HEK293 (cell line): Measurements from ENCODE around the gene NDUFS7.

Source experiments
- BCL11B ChIP-seq: fragments of 450-650 bp; formaldehyde crosslinking; IDR thresholded peaks from 2 replicates; pipeline ENCODE4 v1.5.1; 2016; ENCODE audit warnings: low read depth, missing biosample characterization, missing genetic modification characterization
- GLIS1 ChIP-seq: fragments of 450-650 bp; formaldehyde crosslinking; IDR thresholded peaks from 2 replicates; pipeline ENCODE4 v1.5.1; 2016; ENCODE audit warnings: missing biosample characterization, missing genetic modification characterization
- HOXC10 ChIP-seq: sonication (generic); formaldehyde crosslinking; IDR thresholded peaks from 2 replicates; pipeline ENCODE4 v1.8.1; 2023; ENCODE audit warnings: mild to moderate bottlenecking, missing genetic modification reagents
- MEIS1 ChIP-seq: sonication (generic); formaldehyde crosslinking; IDR thresholded peaks from 2 replicates; pipeline ENCODE4 v1.8.1; 2022; ENCODE audit warnings: missing genetic modification reagents, mild to moderate bottlenecking, borderline replicate concordance
- MYNN ChIP-seq: fragments of 450-650 bp; formaldehyde crosslinking; IDR thresholded peaks from 2 replicates; pipeline ENCODE4 v1.5.1; 2016; ENCODE audit warnings: missing biosample characterization, missing genetic modification characterization, borderline replicate concordance
- RBAK ChIP-seq: fragments of 450-650 bp; formaldehyde crosslinking; IDR thresholded peaks from 2 replicates; pipeline ENCODE4 v1.5.1; 2016; ENCODE audit warnings: missing biosample characterization, missing genetic modification characterization
- WT1 ChIP-seq: fragments of 450-650 bp; formaldehyde crosslinking; IDR thresholded peaks from 2 replicates; pipeline ENCODE4 v1.5.1; 2016; ENCODE audit warnings: missing biosample characterization, missing genetic modification characterization
- ZBTB20 ChIP-seq: fragments of 450-650 bp; formaldehyde crosslinking; IDR thresholded peaks from 2 replicates; pipeline ENCODE4 v1.5.1; 2016; ENCODE audit warnings: missing biosample characterization, missing genetic modification characterization
- ZNF221 ChIP-seq: fragments of 450-650 bp; formaldehyde crosslinking; IDR thresholded peaks from 2 replicates; pipeline ENCODE4 v1.5.1; 2017; ENCODE audit warnings: missing biosample characterization, missing genetic modification characterization, borderline replicate concordance
- ZNF266 ChIP-seq: fragments of 450-650 bp; formaldehyde crosslinking; IDR thresholded peaks from 2 replicates; pipeline ENCODE4 v1.5.1; 2016; ENCODE audit warnings: missing biosample characterization, missing genetic modification characterization, low read depth
- ZNF335 ChIP-seq: fragments of 450-650 bp; formaldehyde crosslinking; conservative IDR thresholded peaks from 2 replicates; pipeline ENCODE4 v1.5.1; 2016; ENCODE audit warnings: missing biosample characterization, missing genetic modification characterization
- ZNF341 ChIP-seq: fragments of 450-650 bp; formaldehyde crosslinking; IDR thresholded peaks from 2 replicates; pipeline ENCODE4; 2016; ENCODE audit warnings: low read depth, missing biosample characterization, missing genetic modification characterization
- ZNF394 ChIP-seq: fragments of 450-650 bp; formaldehyde crosslinking; IDR thresholded peaks from 2 replicates; pipeline ENCODE4 v1.5.1; 2016; ENCODE audit warnings: missing biosample characterization, missing genetic modification characterization, mild to moderate bottlenecking, moderate library complexity, borderline replicate concordance
- ZNF677 ChIP-seq: fragments of 450-650 bp; IDR thresholded peaks from 2 replicates; pipeline ENCODE4 v1.5.0; 2018; ENCODE audit warnings: missing biosample characterization, mild to moderate bottlenecking, missing genetic modification characterization, moderate library complexity
- ZNF747 ChIP-seq: fragments of 450-650 bp; formaldehyde crosslinking; IDR thresholded peaks from 2 replicates; pipeline ENCODE4 v1.5.1; 2016; ENCODE audit warnings: missing biosample characterization, missing genetic modification characterization
- ZSCAN30 ChIP-seq: fragments of 450-650 bp; IDR thresholded peaks from 2 replicates; pipeline ENCODE4 v1.5.1; 2018; ENCODE audit warnings: missing biosample characterization, mild to moderate bottlenecking, missing genetic modification characterization, moderate library complexity
- TF ChIP-seq, protein P1 (sequence below): fragments of 450-650 bp; formaldehyde crosslinking; IDR thresholded peaks from 2 replicates; pipeline ENCODE4 v1.5.1; 2016; ENCODE audit warnings: missing biosample characterization, missing genetic modification characterization, borderline replicate concordance
- TF ChIP-seq, protein P2 (sequence below): fragments of 450-650 bp; formaldehyde crosslinking; IDR thresholded peaks from 2 replicates; pipeline ENCODE4 v1.5.1; 2016; ENCODE audit warnings: missing biosample characterization, missing genetic modification characterization
- TF ChIP-seq, protein P3 (sequence below): fragments of 450-650 bp; formaldehyde crosslinking; IDR thresholded peaks from 2 replicates; pipeline ENCODE4 v1.5.0; 2017; ENCODE audit warnings: missing biosample characterization, missing genetic modification characterization, borderline replicate concordance
- TF ChIP-seq, protein P4 (sequence below): fragments of 450-650 bp; formaldehyde crosslinking; IDR thresholded peaks from 2 replicates; pipeline ENCODE4 v1.5.1; 2017; ENCODE audit warnings: missing biosample characterization, missing genetic modification characterization
- TF ChIP-seq, protein P5 (sequence below): IDR thresholded peaks from 2 replicates; pipeline ENCODE4 v1.6.1; 2011; ENCODE audit warnings: mild to moderate bottlenecking, low read depth, low read length, borderline replicate concordance
- TF ChIP-seq, protein P6 (sequence below): fragments of 450-650 bp; formaldehyde crosslinking; conservative IDR thresholded peaks from 2 replicates; pipeline ENCODE4 v1.5.1; 2016; ENCODE audit warnings: low read depth, missing biosample characterization, missing genetic modification characterization

Gene NDUFS7

DNA sequence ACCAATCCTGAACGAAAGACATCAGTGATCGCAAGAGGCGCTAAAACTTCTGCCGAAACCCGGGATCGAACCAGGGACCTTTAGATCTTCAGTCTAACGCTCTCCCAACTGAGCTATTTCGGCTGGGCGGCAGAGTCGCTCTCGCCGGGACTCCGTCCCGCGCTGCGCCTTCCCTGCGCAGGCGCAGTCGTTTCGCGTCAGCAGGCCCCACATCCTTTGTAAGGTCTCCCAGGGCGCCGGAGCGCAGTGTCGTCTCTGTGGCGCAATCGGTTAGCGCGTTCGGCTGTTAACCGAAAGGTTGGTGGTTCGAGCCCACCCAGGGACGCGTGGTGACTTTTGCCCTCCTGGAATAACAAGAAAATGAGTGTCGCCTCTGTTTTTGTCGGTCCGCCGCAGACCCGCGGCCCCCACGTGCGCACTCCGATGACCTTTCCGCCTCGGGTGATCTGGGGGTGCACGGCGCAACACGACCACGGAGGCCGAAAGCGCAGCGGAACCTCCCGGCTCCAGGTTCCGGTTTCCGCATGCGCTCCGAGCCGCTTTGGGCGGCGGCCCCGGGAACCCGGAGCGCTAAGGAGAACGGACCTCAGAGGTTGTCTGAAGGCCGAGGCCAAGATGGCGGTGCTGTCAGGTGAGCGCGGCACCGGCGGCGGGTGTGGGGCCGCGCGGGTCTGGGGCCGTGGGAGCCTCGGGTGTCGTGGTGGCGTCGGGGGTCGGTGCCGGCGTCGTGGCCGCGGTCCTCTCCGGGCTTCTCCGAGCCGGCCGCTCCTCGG is at the start of gene NDUFS7 (continued):
- TF ChIP-seq, protein P1, sequence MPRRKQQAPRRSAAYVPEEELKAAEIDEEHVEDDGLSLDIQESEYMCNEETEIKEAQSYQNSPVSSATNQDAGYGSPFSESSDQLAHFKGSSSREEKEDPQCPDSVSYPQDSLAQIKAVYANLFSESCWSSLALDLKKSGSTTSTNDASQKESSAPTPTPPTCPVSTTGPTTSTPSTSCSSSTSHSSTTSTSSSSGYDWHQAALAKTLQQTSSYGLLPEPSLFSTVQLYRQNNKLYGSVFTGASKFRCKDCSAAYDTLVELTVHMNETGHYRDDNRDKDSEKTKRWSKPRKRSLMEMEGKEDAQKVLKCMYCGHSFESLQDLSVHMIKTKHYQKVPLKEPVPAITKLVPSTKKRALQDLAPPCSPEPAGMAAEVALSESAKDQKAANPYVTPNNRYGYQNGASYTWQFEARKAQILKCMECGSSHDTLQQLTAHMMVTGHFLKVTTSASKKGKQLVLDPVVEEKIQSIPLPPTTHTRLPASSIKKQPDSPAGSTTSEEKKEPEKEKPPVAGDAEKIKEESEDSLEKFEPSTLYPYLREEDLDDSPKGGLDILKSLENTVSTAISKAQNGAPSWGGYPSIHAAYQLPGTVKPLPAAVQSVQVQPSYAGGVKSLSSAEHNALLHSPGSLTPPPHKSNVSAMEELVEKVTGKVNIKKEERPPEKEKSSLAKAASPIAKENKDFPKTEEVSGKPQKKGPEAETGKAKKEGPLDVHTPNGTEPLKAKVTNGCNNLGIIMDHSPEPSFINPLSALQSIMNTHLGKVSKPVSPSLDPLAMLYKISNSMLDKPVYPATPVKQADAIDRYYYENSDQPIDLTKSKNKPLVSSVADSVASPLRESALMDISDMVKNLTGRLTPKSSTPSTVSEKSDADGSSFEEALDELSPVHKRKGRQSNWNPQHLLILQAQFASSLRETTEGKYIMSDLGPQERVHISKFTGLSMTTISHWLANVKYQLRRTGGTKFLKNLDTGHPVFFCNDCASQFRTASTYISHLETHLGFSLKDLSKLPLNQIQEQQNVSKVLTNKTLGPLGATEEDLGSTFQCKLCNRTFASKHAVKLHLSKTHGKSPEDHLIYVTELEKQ (tag by site-specific recombination), result peak; percentile 96
- TF ChIP-seq GLIS1 (tag by site-specific recombination) (peak; percentile 87), WT1 (tag by site-specific recombination) (peak; percentile 66), ZNF221 (tag by site-specific recombination) (no peak; the same call in none of the 2 replicates), MYNN (peak; percentile 81; the same call in 1 of the 2 replicates), BCL11B (tag by site-specific recombination) (peak; percentile 98), ZNF266 (tag by site-specific recombination) (peak; percentile 52; the same call in 1 of the 2 replicates), ZBTB20 (tag by site-specific recombination) (peak; percentile 65; the same call in 1 of the 2 replicates), ZNF677 (tag by site-specific recombination) (peak; percentile 76), RBAK (tag by site-specific recombination) (no peak), ZNF747 (peak; percentile 90; the same call in 1 of the 2 replicates), ZNF394 (tag by site-specific recombination) (peak; percentile 95), HOXC10 (CRISPR knock-in tag) (no peak), ZNF335 (tag by site-specific recombination) (peak; percentile 68; the same call in 1 of the 2 replicates), MEIS1 (CRISPR knock-in tag) (no peak), ZSCAN30 (tag by site-specific recombination) (peak; percentile 99), ZNF341 (tag by site-specific recombination) (peak; percentile 40; the same call in 1 of the 2 replicates)
- TF ChIP-seq, protein P2, sequence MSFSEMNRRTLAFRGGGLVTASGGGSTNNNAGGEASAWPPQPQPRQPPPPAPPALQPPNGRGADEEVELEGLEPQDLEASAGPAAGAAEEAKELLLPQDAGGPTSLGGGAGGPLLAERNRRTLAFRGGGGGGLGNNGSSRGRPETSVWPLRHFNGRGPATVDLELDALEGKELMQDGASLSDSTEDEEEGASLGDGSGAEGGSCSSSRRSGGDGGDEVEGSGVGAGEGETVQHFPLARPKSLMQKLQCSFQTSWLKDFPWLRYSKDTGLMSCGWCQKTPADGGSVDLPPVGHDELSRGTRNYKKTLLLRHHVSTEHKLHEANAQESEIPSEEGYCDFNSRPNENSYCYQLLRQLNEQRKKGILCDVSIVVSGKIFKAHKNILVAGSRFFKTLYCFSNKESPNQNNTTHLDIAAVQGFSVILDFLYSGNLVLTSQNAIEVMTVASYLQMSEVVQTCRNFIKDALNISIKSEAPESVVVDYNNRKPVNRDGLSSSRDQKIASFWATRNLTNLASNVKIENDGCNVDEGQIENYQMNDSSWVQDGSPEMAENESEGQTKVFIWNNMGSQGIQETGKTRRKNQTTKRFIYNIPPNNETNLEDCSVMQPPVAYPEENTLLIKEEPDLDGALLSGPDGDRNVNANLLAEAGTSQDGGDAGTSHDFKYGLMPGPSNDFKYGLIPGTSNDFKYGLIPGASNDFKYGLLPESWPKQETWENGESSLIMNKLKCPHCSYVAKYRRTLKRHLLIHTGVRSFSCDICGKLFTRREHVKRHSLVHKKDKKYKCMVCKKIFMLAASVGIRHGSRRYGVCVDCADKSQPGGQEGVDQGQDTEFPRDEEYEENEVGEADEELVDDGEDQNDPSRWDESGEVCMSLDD (tag by site-specific recombination), result peak; percentile 100
- TF ChIP-seq, protein P3, sequence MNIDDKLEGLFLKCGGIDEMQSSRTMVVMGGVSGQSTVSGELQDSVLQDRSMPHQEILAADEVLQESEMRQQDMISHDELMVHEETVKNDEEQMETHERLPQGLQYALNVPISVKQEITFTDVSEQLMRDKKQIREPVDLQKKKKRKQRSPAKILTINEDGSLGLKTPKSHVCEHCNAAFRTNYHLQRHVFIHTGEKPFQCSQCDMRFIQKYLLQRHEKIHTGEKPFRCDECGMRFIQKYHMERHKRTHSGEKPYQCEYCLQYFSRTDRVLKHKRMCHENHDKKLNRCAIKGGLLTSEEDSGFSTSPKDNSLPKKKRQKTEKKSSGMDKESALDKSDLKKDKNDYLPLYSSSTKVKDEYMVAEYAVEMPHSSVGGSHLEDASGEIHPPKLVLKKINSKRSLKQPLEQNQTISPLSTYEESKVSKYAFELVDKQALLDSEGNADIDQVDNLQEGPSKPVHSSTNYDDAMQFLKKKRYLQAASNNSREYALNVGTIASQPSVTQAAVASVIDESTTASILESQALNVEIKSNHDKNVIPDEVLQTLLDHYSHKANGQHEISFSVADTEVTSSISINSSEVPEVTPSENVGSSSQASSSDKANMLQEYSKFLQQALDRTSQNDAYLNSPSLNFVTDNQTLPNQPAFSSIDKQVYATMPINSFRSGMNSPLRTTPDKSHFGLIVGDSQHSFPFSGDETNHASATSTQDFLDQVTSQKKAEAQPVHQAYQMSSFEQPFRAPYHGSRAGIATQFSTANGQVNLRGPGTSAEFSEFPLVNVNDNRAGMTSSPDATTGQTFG (tag by site-specific recombination), result peak; percentile 99
- TF ChIP-seq, protein P4, sequence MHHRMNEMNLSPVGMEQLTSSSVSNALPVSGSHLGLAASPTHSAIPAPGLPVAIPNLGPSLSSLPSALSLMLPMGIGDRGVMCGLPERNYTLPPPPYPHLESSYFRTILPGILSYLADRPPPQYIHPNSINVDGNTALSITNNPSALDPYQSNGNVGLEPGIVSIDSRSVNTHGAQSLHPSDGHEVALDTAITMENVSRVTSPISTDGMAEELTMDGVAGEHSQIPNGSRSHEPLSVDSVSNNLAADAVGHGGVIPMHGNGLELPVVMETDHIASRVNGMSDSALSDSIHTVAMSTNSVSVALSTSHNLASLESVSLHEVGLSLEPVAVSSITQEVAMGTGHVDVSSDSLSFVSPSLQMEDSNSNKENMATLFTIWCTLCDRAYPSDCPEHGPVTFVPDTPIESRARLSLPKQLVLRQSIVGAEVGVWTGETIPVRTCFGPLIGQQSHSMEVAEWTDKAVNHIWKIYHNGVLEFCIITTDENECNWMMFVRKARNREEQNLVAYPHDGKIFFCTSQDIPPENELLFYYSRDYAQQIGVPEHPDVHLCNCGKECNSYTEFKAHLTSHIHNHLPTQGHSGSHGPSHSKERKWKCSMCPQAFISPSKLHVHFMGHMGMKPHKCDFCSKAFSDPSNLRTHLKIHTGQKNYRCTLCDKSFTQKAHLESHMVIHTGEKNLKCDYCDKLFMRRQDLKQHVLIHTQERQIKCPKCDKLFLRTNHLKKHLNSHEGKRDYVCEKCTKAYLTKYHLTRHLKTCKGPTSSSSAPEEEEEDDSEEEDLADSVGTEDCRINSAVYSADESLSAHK (tag by site-specific recombination), result peak; percentile 90
- TF ChIP-seq, protein P5, sequence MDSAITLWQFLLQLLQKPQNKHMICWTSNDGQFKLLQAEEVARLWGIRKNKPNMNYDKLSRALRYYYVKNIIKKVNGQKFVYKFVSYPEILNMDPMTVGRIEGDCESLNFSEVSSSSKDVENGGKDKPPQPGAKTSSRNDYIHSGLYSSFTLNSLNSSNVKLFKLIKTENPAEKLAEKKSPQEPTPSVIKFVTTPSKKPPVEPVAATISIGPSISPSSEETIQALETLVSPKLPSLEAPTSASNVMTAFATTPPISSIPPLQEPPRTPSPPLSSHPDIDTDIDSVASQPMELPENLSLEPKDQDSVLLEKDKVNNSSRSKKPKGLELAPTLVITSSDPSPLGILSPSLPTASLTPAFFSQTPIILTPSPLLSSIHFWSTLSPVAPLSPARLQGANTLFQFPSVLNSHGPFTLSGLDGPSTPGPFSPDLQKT, result no peak
- TF ChIP-seq, protein P6, sequence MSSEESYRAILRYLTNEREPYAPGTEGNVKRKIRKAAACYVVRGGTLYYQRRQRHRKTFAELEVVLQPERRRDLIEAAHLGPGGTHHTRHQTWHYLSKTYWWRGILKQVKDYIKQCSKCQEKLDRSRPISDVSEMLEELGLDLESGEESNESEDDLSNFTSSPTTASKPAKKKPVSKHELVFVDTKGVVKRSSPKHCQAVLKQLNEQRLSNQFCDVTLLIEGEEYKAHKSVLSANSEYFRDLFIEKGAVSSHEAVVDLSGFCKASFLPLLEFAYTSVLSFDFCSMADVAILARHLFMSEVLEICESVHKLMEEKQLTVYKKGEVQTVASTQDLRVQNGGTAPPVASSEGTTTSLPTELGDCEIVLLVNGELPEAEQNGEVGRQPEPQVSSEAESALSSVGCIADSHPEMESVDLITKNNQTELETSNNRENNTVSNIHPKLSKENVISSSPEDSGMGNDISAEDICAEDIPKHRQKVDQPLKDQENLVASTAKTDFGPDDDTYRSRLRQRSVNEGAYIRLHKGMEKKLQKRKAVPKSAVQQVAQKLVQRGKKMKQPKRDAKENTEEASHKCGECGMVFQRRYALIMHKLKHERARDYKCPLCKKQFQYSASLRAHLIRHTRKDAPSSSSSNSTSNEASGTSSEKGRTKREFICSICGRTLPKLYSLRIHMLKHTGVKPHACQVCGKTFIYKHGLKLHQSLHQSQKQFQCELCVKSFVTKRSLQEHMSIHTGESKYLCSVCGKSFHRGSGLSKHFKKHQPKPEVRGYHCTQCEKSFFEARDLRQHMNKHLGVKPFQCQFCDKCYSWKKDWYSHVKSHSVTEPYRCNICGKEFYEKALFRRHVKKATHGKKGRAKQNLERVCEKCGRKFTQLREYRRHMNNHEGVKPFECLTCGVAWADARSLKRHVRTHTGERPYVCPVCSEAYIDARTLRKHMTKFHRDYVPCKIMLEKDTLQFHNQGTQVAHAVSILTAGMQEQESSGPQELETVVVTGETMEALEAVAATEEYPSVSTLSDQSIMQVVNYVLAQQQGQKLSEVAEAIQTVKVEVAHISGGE (tag by site-specific recombination), result peak; percentile 100
